Ascending aorta (tissue), 2 donors: ENCODE measurements around the gene BCL7A. TPM values are rescaled to one million over a fixed set of nuclear protein-coding genes. Genes with fewer than 3 reads are reported as not detected.

Experiments
- DNase-seq, 2 donors: peaks; one replicate each; pipeline ENCODE4 v3.0.0-alpha.2; 2019; ENCODE audit warnings: low spot score in 2 of 2
- H3K27ac ChIP-seq, 2 donors: fragments of 200-600 bp; sonication (generic); one replicate each; pipeline ENCODE4 v1.5.1; 2016 to 2017; ENCODE audit warnings: mild to moderate bottlenecking in 1 of 2
- H3K27me3 ChIP-seq: fragments of 200-600 bp; sonication (generic); one replicate; pipeline ENCODE4 v1.5.1; 2017
- H3K36me3 ChIP-seq, 2 donors: fragments of 200-600 bp; sonication (generic); one replicate each; pipeline ENCODE4 v1.5.1; 2016
- H3K4me1 ChIP-seq, 2 donors: fragments of 200-600 bp; sonication (generic); one replicate each; pipeline ENCODE4 v1.5.1; 2016 to 2017; ENCODE audit warnings: mild to moderate bottlenecking in 1 of 2
- H3K4me3 ChIP-seq, 2 donors: fragments of 200-600 bp; sonication (generic); one replicate each; pipeline ENCODE4 v1.5.1; 2016 to 2017; ENCODE audit warnings: mild to moderate bottlenecking in 1 of 2
- H3K9me3 ChIP-seq, 2 donors: fragments of 200-600 bp; sonication (generic); one replicate each; pipeline ENCODE4 v1.5.1; 2016
- intact Hi-C: fragments of 100-400 bp; cut with DNase I; formaldehyde crosslinking; loops from one replicate; pipeline ENCODE4 v1.15.1; 2023
- total RNA-seq: library from RNA; depleted of rRNA; stranded (reverse); fragments of >200 nt; gene quantifications from one replicate; pipeline ENCODE4 v1.1.0, GENCODE V29; 2016
- TF ChIP-seq, protein P1 (sequence below), 3 experiments: fragments of 200-600 bp in 2 of 3; fragments of 450-650 bp in 1 of 3; sonication (generic) in 2 of 3; IDR thresholded peaks; one replicate each; pipeline ENCODE4 v1.5.1; 2016 to 2019; ENCODE audit warnings: antibody characterized with exemption in 3 of 3, mild to moderate bottlenecking in 1 of 3, moderate library complexity in 1 of 3

The BCL7A gene
- total RNA-seq, 1 donor from 2014 or later, result 3.2 TPM

- Histone ChIP-seq H3K36me3 (no peaks in the 10 kb centered on the region), H3K9me3 (no peaks in the 10 kb centered on the region), H3K27ac (no peak overlapping the region), H3K4me1 (no peaks in the 10 kb centered on the region), H3K27me3 (no peaks in the 10 kb centered on the region), H3K4me3 (no peak overlapping the region)
- TF ChIP-seq, protein P1, sequence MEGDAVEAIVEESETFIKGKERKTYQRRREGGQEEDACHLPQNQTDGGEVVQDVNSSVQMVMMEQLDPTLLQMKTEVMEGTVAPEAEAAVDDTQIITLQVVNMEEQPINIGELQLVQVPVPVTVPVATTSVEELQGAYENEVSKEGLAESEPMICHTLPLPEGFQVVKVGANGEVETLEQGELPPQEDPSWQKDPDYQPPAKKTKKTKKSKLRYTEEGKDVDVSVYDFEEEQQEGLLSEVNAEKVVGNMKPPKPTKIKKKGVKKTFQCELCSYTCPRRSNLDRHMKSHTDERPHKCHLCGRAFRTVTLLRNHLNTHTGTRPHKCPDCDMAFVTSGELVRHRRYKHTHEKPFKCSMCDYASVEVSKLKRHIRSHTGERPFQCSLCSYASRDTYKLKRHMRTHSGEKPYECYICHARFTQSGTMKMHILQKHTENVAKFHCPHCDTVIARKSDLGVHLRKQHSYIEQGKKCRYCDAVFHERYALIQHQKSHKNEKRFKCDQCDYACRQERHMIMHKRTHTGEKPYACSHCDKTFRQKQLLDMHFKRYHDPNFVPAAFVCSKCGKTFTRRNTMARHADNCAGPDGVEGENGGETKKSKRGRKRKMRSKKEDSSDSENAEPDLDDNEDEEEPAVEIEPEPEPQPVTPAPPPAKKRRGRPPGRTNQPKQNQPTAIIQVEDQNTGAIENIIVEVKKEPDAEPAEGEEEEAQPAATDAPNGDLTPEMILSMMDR (IDR thresholded peaks at IDR 0.05), result no peak
- no peak for DNase-seq
- intact Hi-C loops, result no loop called here
These were observed 8.5 kb upstream of the BCL7A start for GRCh38 chr12:122013136-122013535.

- Histone ChIP-seq H3K4me3 (no peak overlapping the region), H3K9me3 (no peaks in the 10 kb centered on the region), H3K4me1 (no peaks in the 10 kb centered on the region), H3K36me3 (no peaks in the 10 kb centered on the region), H3K27me3 (no peaks in the 10 kb centered on the region), H3K27ac (no peak overlapping the region)
- intact Hi-C loops, result no loop called here
- DNase-seq, result no peak
- TF ChIP-seq, protein P1 (IDR thresholded peaks at IDR 0.05), result no peak
These were observed 7.7 kb upstream of the BCL7A start for GRCh38 chr12:122013791-122014590.

DNA sequence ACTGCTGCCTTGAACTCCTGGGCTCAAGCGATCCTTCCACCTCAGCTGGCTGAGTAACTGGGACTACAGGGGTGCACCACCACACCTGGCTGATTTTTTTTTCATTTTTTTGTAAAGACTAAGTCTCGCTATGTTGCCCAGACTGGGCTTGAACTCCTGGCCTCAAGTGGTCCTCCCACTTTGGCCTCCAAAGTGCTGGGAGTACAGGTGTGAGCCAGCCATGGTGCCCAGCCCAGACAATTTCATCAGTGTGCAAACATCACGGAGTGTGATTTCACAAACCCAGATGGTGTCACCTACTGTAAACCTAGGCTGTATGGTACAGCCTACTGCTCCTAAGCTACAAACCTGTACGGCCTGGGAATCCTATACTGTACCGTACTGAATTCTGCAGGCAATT is 6.9 kb upstream of the BCL7A start:
- Histone ChIP-seq H3K4me3 (no peak overlapping the region), H3K27me3 (no peaks in the 10 kb centered on the region), H3K36me3 (no peaks in the 10 kb centered on the region), H3K9me3 (no peaks in the 10 kb centered on the region), H3K27ac (no peak overlapping the region), H3K4me1 (no peaks in the 10 kb centered on the region)
- intact Hi-C loops, result no loop called here
- TF ChIP-seq, protein P1 (IDR thresholded peaks at IDR 0.05), result no peak
- DNase-seq, result no peak

- no peaks in the 10 kb centered on the region for H3K36me3 ChIP-seq
- peaks cover 0 to 6% of the 10 kb centered on the region in 2 donors for H3K4me1 ChIP-seq
- no peak overlapping the region for H3K4me3 ChIP-seq
- TF ChIP-seq, protein P1 (IDR thresholded peaks at IDR 0.05), result no peak
- DNase-seq, result no peak
- no peak overlapping the region for H3K27ac ChIP-seq
- intact Hi-C loops, result no loop called here
- H3K9me3 ChIP-seq, result no peaks in the 10 kb centered on the region
- no peaks in the 10 kb centered on the region for H3K27me3 ChIP-seq
These were observed 3.2 kb upstream of the BCL7A start for GRCh38 chr12:122018457-122018856.

- no peaks in the 10 kb centered on the region for H3K27me3 ChIP-seq
- peaks cover 1 to 7% of the 10 kb centered on the region in 2 donors for H3K4me1 ChIP-seq
- H3K4me3 ChIP-seq, result no peak overlapping the region
- no peaks in the 10 kb centered on the region for H3K9me3 ChIP-seq
- TF ChIP-seq, protein P1 (IDR thresholded peaks at IDR 0.05), result no peak
- intact Hi-C loops, result no loop called here
- no peak for DNase-seq
- H3K27ac ChIP-seq, result no peak overlapping the region
- H3K36me3 ChIP-seq, result no peaks in the 10 kb centered on the region
These were observed 2.7 kb upstream of the BCL7A start for GRCh38 chr12:122018937-122019336.
